Sciatic nerve (tissue), 2 donors: ENCODE results near the gene RAB21. TPM values are rescaled to one million over a fixed set of nuclear protein-coding genes. Genes with fewer than 3 reads are reported as not detected.
"Not testable (repeated sequence)": the region's sequence is repeated elsewhere in the genome, so short reads cannot be mapped to it uniquely, and the experiment has no call there.

Experiments
- ATAC-seq: fragments of 200-7000 bp; cut with Tn5 transposase; one replicate; pipeline ENCODE4 v1.9.1; 2020; ENCODE audit warnings: mild to moderate bottlenecking, moderate library complexity
- DNase-seq: peaks from one replicate; pipeline ENCODE4 v3.0.0-alpha.2; 2020; ENCODE audit warnings: low spot score
- intact Hi-C: fragments of 100-400 bp; cut with DNase I; formaldehyde crosslinking; loops from one replicate; pipeline ENCODE4 v1.14.2; 2022
- total RNA-seq: library from RNA; stranded (reverse); fragmentation: NEBNext Ultra II Directional; extraction: Animal tissue kit (Norgen Biotek cat#: 25700); gene quantifications from one replicate; pipeline ENCODE4 v1.2.1, GENCODE V29; 2021
- donor health status: DM: no; HTN: no; CAD: no.
- donor health status: DM: no; HTN: no; CAD: no.

Gene RAB21
- total RNA-seq, 1 donor from 2014 or later, result 73.3 TPM

GRCh38 chr12:71787580-71787979, 32.9 kb downstream of the RAB21 start:
- intact Hi-C loops, result no loop called here
- ATAC-seq (no peak), DNase-seq (no peak)

DNA sequence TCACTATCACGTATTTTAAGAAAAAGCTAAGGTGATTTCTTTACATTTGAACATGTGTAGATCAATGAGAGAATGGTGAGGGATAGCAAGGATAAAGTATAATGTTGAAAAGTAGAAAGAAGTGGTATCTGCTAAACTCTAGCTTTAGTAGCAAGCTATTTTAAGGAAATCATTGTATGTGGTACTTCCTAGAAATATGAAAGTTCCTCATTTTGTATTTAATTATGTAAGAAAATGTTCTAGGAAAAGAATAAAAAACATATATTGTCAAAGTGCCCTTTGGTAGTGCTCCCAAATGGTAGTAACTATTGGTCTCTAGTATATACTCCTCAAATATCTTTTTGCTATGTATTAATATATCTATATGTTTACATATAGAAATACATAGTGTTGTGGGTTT, 35.7 kb downstream of the RAB21 start:
- no peak for ATAC-seq
- no peak for DNase-seq
- intact Hi-C loops, result no loop called here

DNA sequence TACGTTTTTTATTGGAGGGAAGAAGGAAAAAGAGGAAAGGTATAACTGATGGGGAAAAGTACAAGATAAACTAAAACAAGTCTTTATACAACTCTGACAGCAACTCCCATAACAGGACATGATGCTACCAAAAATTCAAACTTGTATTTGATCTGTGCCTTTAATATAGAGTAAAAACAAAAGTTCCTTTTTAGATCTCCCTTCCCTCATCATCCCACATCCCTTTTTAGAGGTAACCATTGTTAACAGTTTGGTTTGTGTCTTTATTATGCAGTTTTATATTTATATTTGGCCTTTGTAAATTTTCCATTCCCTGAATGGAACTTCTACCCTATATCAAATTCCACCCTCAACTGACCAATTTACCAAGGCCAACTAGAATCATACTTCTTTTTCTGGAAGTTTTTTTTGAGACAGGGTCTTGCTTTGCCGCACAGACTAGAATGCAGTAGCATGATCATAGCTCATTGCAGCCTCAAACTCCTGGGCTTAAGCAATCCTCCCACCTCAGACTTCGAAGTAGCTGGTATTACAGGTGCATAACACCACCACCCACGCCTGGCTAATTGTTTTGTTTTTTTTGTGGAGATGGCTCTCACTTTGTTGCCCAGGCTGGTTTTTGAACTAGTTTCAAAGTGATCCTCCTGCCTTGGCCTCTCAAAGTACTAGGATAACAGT, 36.9 kb downstream of the RAB21 start:
- intact Hi-C loops, result no loop called here
- ATAC-seq (no peak), DNase-seq (no peak)

- intact Hi-C loops, result no loop called here
- ATAC-seq (no peak), DNase-seq (no peak)
These were observed 37.9 kb downstream of the RAB21 start for GRCh38 chr12:71792599-71792998.

DNA sequence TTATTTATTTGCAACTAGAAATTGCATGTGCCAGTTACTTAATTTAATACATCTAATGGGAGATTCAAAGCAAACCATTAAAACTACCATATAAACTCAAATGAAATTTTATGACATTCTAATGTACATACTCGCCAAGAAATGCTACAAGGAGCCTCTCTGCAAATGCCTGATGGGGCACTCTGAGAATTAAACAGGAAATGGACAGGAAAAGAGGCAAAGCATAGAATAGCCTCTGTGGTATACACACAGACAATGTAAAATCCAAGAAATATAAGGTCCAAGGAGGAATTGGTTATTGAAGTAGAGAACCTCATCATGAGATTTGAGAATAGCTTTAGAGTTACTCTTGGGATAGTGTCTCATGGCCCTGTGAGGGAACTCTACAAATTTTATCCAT, 41.2 kb downstream of the RAB21 start:
- intact Hi-C loops, result no loop called here
- ATAC-seq, result no peak
- DNase-seq, result no peak

DNA sequence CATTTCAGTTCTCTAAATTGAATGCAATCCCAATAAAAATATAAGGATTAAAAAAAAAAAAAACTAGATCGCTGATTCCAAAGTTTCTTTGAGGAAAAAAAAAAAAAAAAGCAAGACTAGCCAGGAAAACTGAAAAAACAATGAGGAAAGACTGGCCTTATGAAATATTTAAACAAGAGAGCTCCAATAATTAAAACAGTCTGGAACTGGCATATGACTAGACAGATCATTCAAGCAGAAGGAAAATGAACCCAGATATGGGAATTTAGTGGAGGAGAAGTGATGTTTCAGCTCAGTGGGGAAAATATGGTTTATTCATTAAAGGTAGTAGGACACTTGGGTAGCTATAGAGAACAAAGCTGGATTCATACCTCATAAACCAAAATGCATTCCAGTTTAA, 42.9 kb downstream of the RAB21 start:
- no peak for ATAC-seq
- DNase-seq, result no peak
- intact Hi-C loops, result no loop called here

DNA sequence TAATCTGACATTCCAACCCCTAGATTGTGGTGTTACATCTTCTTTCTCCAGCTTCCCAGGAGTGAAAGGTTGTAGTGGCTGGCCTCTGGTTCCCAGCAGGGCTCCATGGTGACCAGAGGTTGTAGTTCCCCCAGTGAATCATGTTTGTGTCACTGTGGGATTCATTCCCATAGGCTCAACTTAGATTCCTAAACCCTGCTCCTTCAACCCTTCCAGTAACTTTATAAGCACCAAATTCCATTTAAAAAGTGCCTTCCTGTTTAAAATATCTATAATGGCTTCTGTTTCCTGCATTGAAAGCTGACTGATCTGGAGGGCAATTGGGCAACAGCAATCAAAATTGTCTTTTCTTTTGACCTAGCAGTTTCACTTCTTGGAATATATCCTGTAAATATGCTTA, 44.4 kb downstream of the RAB21 start:
- intact Hi-C loops, result no loop called here
- no peak for ATAC-seq
- no peak for DNase-seq

- intact Hi-C loops, result no loop called here
- no peak for ATAC-seq
- no peak for DNase-seq
These were observed 45.5 kb downstream of the RAB21 start for GRCh38 chr12:71800177-71800576.

- DNase-seq (no peak), ATAC-seq (no peak)
- intact Hi-C loops, result no loop called here
These were observed 49.8 kb downstream of the RAB21 start for GRCh38 chr12:71804505-71804904.

DNA sequence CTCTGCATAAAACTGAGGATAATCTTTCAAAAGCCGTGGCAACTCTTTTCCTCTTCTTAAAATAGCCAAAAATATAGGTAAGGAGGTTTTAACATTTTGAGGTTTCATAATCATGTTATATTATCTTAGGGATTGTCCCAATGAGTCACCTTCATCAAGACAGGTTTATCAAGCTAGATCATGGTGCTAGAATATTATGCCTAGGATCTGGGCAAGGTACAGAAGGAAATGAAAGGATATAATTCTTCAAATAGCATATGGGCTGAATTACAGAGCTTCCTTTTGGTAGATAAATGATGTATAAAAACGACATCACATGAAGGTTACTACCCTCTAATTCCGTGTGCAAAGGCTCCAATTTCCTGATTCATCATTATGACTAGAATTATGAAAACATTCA, 56.3 kb downstream of the RAB21 start:
- ATAC-seq (no peak), DNase-seq (no peak)
- intact Hi-C loops, result no loop called here

GRCh38 chr12:71815242-71815641, 60.6 kb downstream of the RAB21 start:
- intact Hi-C loops, ATAC-seq, DNase-seq: not testable (repeated sequence)

DNA sequence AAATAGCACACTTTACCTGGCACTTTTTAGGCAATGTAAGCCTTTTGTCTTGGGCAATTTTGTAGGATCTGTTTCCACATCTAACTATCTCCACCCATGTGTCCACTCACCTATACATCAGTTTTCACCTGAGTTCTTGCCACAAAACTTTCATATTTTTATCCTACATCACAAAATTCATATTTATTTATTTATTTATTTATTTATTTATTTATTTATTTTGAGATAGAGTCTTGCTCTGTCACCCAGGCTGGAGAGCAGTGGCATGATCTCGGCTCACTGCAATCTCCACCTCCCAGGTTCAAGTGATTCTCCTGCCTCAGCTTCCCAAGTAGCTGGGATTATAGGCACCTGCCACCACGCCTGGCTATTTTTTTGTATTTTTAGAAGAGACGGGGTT, 67.4 kb downstream of the RAB21 start:
- DNase-seq, intact Hi-C loops: not testable (repeated sequence)

DNA sequence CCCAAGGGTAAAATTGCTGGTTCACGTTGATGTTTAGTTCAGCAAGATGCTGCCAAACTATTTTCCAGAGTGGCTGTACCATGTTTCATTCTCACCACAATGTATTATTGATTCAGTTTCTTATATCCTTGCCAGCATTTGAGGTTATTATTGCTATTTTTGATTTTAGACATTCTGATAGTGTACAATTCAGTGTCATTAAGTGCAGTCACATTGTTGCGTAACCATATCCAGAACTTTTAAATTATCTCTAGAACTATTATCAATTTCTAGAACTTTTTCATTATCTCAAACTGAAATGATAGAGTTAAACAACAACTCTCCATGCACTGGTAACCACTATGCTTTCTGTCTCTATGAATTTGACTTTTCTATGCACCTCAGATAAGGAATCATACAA, 74.2 kb downstream of the RAB21 start:
- no peak for DNase-seq

More for the DNA sequence above, 67.4 kb downstream of the RAB21 start:
- not testable (repeated sequence) for ATAC-seq

DNA sequence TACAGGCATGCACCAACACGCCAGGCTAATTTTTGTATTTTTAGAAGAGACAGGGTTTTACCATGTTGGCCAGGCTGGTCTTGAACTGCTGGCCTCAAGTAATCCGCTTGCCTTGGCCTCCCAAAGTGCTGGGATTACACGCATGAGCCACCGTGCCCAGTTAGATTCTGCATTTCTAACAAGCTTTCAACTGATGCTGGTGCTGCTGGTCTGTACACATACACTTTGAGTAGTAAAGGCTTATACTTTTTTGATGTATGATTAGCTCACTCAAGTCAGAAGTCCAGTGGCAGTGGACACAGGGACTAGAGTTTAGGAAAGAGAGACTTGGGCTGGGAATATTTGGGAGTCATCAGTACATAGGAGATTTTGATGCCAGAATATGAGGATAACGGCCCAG, 82.7 kb downstream of the RAB21 start:
- no peak for ATAC-seq
- no peak for DNase-seq
- intact Hi-C loops, result no loop called here

More for the DNA sequence above, 74.2 kb downstream of the RAB21 start:
- no peak for ATAC-seq
- intact Hi-C loops, result no loop called here

DNA sequence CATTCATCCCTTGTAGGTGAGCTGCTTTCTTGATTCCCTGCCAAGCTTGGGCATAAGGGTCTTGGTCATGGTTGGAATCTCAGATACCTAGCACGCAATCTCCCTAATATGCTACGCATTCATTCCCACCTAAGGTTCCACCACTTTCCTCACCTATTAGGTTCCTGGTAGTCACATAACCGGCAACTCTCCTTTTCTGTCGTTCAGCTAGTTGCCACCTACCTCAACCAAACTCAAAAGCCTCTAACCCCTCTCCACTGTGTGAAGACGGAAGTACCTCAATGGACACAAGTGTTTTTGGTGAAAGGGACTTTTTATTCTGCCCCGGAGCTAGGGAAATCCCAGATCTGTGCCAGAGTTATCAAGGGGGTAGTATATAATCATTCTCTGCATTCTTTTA, 83.6 kb downstream of the RAB21 start:
- ATAC-seq, result no peak
- intact Hi-C loops, result no loop called here
- no peak for DNase-seq

GRCh38 chr12:71838676-71839075, 84.0 kb downstream of the RAB21 start:
- DNase-seq, result no peak
- intact Hi-C loops, result no loop called here
- ATAC-seq, result no peak

GRCh38 chr12:71840231-71840847, 85.7 kb downstream of the RAB21 start:
- DNase-seq, result no peak
- intact Hi-C loops, result no loop called here
- peak; percentile 21 for ATAC-seq

DNA sequence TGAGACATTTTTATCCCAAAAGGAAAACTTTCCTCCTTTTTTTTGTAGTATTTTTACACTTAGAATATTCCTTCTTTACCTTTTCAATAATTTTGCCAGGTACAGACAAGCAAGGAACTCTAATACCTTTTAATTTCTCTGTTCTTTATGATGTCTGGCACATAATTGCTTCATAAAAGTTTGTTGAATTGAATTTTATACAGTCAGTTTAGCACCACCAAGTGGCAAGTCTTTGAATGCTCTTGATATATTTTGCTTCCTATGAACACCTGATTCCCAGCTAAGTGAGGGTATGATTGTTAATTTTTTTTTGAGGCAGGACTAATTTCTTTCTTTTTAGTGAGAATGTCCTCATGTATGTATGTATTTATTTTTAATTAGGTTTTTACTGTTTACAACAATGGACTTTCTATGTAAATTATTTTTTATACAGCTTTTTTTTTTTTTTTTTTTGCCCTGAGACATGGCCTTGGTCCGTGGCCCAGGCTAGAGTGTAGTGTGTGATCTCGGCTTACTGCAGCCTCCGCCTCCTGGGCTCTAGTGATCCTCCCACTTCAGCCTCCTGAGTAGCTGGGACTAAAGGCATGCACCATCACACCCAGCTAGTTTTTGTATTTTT, 91.8 kb downstream of the RAB21 start:
- ATAC-seq, result no peak
- intact Hi-C loops, result no loop called here
- DNase-seq, result no peak

- DNase-seq, result no peak
- ATAC-seq, result no peak
- intact Hi-C loops, result no loop called here
These were observed 93.5 kb downstream of the RAB21 start for GRCh38 chr12:71848212-71848611.

DNA sequence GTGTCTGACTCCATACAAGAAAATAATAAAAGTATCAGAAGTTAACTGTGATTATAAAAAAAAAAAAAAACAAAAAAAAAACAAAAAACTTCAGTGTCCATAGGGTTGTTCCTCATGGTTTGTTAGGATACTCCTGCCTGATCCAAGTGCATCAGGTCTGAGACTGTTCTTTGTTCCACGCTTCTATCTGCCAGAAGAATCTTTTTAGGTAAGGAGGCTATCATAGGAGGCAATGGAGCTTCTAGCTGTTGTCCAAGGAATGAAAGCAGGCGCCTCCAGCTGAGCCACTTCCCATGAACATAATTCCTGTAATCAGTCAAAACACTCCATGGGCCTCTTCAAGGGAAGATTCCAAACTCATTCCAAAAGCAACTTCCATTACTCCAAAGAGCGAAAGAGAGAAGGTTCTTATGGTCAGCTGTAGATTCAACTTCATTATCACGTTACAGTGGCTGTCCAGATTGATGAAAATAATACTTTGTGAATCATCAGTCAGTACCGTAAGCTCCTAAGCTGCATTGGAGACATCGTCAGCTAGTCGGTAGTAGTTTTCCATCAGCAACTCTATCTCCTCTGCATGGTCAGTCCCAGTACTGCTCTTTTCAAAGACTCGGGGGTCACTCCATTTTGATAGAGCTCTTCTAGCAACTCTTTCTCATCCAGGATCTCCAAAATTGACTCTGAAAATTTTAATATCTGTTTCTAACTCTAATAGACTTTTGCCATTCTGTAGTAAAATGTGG, 94.6 kb downstream of the RAB21 start:
- intact Hi-C loops, result no loop called here
- DNase-seq, result no peak
- no peak for ATAC-seq
